K562 (cell line): ENCODE data around the gene NCAM2. TPM values are rescaled to one million over a fixed set of nuclear protein-coding genes. Genes with fewer than 3 reads are reported as not detected.

Source experiments
- CBX5 ChIP-seq: IDR thresholded peaks from 2 replicates; pipeline ENCODE4 v1.6.1; 2014; ENCODE audit warnings: low read depth, borderline replicate concordance
- CHD2 ChIP-seq: IDR thresholded peaks from 2 replicates; pipeline ENCODE4 v1.6.1; 2011; ENCODE audit warnings: low read depth, low read length
- ELK1 ChIP-seq: sonication (generic); formaldehyde crosslinking; IDR thresholded peaks from 2 replicates; pipeline ENCODE4 v1.8.1; 2022; ENCODE audit warnings: missing genetic modification reagents
- HCFC1 ChIP-seq: IDR thresholded peaks from 2 replicates; pipeline ENCODE4 v1.6.1; 2012; ENCODE audit warnings: low read depth, low read length, improper control_type of control experiment
- HINFP ChIP-seq: fragments of 450-650 bp; conservative IDR thresholded peaks from 2 replicates; pipeline ENCODE4 v1.6.1; 2016; ENCODE audit warnings: missing genetic modification characterization, low read depth, mild to moderate bottlenecking, control low read depth, missing compliant biosample characterization
- KLF13 ChIP-seq: fragments of 450-650 bp; IDR thresholded peaks from 2 replicates; pipeline ENCODE4 v1.6.1; 2016; ENCODE audit warnings: missing genetic modification characterization, low read depth, mild to moderate bottlenecking, missing compliant biosample characterization, moderate library complexity, borderline replicate concordance
- KLF6 ChIP-seq: fragments of 250-450 bp; sonication (Bioruptor Pico); IDR thresholded peaks from 2 replicates; pipeline ENCODE4 v1.4.0; 2020; ENCODE audit warnings: mild to moderate bottlenecking, moderate library complexity, borderline replicate concordance
- MCM2 ChIP-seq: fragments of 450-650 bp; IDR thresholded peaks from 2 replicates; pipeline ENCODE4 v1.6.1; 2017; ENCODE audit warnings: low read depth, mild to moderate bottlenecking
- MED1 ChIP-seq: sonication (generic); formaldehyde crosslinking; IDR thresholded peaks from 2 replicates; pipeline ENCODE4 v1.8.1; 2023; ENCODE audit warnings: missing genetic modification reagents, borderline replicate concordance
- NCOR1 ChIP-seq: fragments of 450-650 bp; IDR thresholded peaks from 2 replicates; pipeline ENCODE4 v1.6.1; 2016; ENCODE audit warnings: mild to moderate bottlenecking, moderate library complexity
- PML ChIP-seq: IDR thresholded peaks from 2 replicates; pipeline ENCODE4 v1.6.1; 2012; ENCODE audit warnings: low read length, inconsistent platforms
- RBBP5 ChIP-seq: fragments of 200-600 bp; sonication (generic); IDR thresholded peaks from 2 replicates; pipeline ENCODE4 v1.6.1; 2012; ENCODE audit warnings: borderline replicate concordance, mild to moderate bottlenecking, low read length, control low read depth, inconsistent platforms; ENCODE audit not compliant: insufficient read depth, poor library complexity, severe bottlenecking
- ZKSCAN1 ChIP-seq: fragments of 150-350 bp; IDR thresholded peaks from 2 replicates; pipeline ENCODE4 v1.6.1; 2016; ENCODE audit warnings: low read depth, low read length
- ZNF134 ChIP-seq: fragments of 250-450 bp; sonication (Bioruptor Pico); conservative IDR thresholded peaks from 2 replicates; pipeline ENCODE4 v1.4.0; 2020
- ZNF217 ChIP-seq: sonication (generic); formaldehyde crosslinking; IDR thresholded peaks from 2 replicates; pipeline ENCODE4 v1.8.0; 2022; ENCODE audit warnings: mild to moderate bottlenecking, missing genetic modification reagents
- ZNF561 ChIP-seq: fragments of 450-650 bp; formaldehyde crosslinking; conservative IDR thresholded peaks from 2 replicates; pipeline ENCODE4 v1.4.0; 2020; ENCODE audit warnings: mild to moderate bottlenecking, moderate library complexity
- ZSCAN32 ChIP-seq: fragments of 450-650 bp; formaldehyde crosslinking; IDR thresholded peaks from 2 replicates; pipeline ENCODE4 v1.4.0; 2020; ENCODE audit warnings: mild to moderate bottlenecking, moderate library complexity
- polyA plus RNA-seq, 8 experiments: library from polyadenylated mRNA; depleted of rRNA in 4 of 8; stranded (reverse) in 5 of 8; unstranded in 3 of 8; fragments of >200 nt; fragmentation: Nextera tagmentation in 2 of 8; fragmentation: Illumina TruSeq in 1 of 8; extraction: Ambion mirVana in 2 of 8; extraction: Trizol in 1 of 8; gene quantifications; 2 replicates each; pipeline versions ENCODE4 v1.2.1 to v1.2.3, GENCODE V29; 2011 to 2014; ENCODE audit warnings: inconsistent platforms in 1 of 8, missing spikeins in 1 of 8
- total RNA-seq, 7 experiments: library from RNA; depleted of rRNA in 6 of 7; stranded (reverse); fragments of >200 nt in 6 of 7; fragmentation: Illumina TruSeq in 2 of 7; extraction: Trizol in 2 of 7; gene quantifications; 2 replicates each; pipeline versions ENCODE4 v1.2.1 to v1.2.3, GENCODE V29; 2011 to 2021; ENCODE audit warnings: low replicate concordance in 1 of 7
- TF ChIP-seq, protein P1 (sequence below): fragments of 250-450 bp; sonication (Bioruptor Pico); IDR thresholded peaks from 2 replicates; pipeline ENCODE4 v1.5.0; 2020; ENCODE audit warnings: mild to moderate bottlenecking
- TF ChIP-seq, protein P2 (sequence below): IDR thresholded peaks from 2 replicates; pipeline ENCODE4 v1.6.1; 2016; ENCODE audit warnings: missing genetic modification characterization, missing compliant biosample characterization
- TF ChIP-seq, protein P3 (sequence below): sonication (generic); formaldehyde crosslinking; IDR thresholded peaks from 2 replicates; pipeline ENCODE4 v1.8.1; 2023; ENCODE audit warnings: mild to moderate bottlenecking, missing genetic modification reagents
- TF ChIP-seq, protein P4 (sequence below), 2 experiments: fragments of 450-650 bp; conservative IDR thresholded peaks; 2 replicates each; pipeline ENCODE4 v1.6.1; 2017; ENCODE audit warnings: mild to moderate bottlenecking in 2 of 2, moderate library complexity in 2 of 2

Gene NCAM2
- total and polyA plus RNA-seq, 9 of the 15 experiments (the other 6 are each of a cell fraction or from before 2014, with no cell fraction given): 14.0 to 58.2 (median 27.8) TPM

DNA sequence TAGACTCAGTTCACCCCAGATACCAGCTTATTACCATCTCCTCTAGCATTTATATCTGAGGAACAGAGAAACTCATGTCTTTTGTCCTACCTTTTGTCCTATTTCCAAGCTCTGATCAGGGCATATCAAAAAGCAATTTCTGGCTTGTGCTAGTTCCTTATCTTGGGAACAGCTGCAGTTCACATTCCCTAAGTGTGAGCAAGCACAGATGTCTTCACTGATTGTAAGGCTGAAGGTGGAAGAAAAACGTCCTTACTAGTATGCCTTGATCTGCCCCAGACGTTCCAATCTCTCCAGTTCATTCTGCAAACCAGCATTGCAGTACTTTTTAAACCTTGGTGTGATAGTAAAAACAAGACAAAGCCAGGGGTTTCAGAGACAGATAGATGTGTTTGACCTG is 139.8 kb downstream of the NCAM2 start (continued):
- TF ChIP-seq KLF13 (no peak), KLF6 (CRISPR knock-in tag) (no peak), MCM2 (no peak), HINFP (no peak), RBBP5 (no peak), HCFC1 (no peak), ZNF561 (CRISPR knock-in tag) (no peak), NCOR1 (0 out of 2 replicates have a peak, but pooled peaks have one; percentile 18), CHD2 (no peak), ZNF134 (CRISPR knock-in tag) (no peak), ZNF217 (CRISPR knock-in tag) (no peak), ZKSCAN1 (no peak), ELK1 (CRISPR knock-in tag) (no peak), ZSCAN32 (CRISPR knock-in tag) (no peak), PML (no peak), CBX5 (no peak), MED1 (CRISPR knock-in tag) (no peak)
- TF ChIP-seq, protein P1, sequence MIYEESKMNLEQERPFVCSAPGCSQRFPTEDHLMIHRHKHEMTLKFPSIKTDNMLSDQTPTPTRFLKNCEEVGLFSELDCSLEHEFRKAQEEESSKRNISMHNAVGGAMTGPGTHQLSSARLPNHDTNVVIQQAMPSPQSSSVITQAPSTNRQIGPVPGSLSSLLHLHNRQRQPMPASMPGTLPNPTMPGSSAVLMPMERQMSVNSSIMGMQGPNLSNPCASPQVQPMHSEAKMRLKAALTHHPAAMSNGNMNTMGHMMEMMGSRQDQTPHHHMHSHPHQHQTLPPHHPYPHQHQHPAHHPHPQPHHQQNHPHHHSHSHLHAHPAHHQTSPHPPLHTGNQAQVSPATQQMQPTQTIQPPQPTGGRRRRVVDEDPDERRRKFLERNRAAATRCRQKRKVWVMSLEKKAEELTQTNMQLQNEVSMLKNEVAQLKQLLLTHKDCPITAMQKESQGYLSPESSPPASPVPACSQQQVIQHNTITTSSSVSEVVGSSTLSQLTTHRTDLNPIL (CRISPR knock-in tag): no peak
- TF ChIP-seq, protein P2, sequence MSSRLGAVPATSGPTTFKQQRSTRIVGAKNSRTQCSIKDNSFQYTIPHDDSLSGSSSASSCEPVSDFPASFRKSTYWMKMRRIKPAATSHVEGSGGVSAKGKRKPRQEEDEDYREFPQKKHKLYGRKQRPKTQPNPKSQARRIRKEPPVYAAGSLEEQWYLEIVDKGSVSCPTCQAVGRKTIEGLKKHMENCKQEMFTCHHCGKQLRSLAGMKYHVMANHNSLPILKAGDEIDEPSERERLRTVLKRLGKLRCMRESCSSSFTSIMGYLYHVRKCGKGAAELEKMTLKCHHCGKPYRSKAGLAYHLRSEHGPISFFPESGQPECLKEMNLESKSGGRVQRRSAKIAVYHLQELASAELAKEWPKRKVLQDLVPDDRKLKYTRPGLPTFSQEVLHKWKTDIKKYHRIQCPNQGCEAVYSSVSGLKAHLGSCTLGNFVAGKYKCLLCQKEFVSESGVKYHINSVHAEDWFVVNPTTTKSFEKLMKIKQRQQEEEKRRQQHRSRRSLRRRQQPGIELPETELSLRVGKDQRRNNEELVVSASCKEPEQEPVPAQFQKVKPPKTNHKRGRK (tag): no peak
- TF ChIP-seq, protein P3, sequence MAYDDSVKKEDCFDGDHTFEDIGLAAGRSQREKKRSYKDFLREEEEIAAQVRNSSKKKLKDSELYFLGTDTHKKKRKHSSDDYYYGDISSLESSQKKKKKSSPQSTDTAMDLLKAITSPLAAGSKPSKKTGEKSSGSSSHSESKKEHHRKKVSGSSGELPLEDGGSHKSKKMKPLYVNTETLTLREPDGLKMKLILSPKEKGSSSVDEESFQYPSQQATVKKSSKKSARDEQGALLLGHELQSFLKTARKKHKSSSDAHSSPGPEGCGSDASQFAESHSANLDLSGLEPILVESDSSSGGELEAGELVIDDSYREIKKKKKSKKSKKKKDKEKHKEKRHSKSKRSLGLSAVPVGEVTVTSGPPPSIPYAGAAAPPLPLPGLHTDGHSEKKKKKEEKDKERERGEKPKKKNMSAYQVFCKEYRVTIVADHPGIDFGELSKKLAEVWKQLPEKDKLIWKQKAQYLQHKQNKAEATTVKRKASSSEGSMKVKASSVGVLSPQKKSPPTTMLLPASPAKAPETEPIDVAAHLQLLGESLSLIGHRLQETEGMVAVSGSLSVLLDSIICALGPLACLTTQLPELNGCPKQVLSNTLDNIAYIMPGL (CRISPR knock-in tag): no peak
- TF ChIP-seq, protein P4, sequence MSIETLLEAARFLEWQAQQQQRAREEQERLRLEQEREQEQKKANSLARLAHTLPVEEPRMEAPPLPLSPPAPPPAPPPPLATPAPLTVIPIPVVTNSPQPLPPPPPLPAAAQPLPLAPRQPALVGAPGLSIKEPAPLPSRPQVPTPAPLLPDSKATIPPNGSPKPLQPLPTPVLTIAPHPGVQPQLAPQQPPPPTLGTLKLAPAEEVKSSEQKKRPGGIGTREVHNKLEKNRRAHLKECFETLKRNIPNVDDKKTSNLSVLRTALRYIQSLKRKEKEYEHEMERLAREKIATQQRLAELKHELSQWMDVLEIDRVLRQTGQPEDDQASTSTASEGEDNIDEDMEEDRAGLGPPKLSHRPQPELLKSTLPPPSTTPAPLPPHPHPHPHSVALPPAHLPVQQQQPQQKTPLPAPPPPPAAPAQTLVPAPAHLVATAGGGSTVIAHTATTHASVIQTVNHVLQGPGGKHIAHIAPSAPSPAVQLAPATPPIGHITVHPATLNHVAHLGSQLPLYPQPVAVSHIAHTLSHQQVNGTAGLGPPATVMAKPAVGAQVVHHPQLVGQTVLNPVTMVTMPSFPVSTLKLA (conservative IDR thresholded peaks at IDR 0.05): no peak
